ENCODE results near the gene PDLIM7. TPM values are rescaled to one million over a fixed set of nuclear protein-coding genes. Genes with fewer than 3 reads are reported as not detected.
A peak's percentile ranks its signal among the peaks of the same experiment; 100 is the strongest.

Gene PDLIM7
- total and polyA plus RNA-seq, 2 of the 8 experiments (the other 6 are each of a cell fraction or from before 2014, with no cell fraction given): 67.3 to 94.2 TPM

DNA sequence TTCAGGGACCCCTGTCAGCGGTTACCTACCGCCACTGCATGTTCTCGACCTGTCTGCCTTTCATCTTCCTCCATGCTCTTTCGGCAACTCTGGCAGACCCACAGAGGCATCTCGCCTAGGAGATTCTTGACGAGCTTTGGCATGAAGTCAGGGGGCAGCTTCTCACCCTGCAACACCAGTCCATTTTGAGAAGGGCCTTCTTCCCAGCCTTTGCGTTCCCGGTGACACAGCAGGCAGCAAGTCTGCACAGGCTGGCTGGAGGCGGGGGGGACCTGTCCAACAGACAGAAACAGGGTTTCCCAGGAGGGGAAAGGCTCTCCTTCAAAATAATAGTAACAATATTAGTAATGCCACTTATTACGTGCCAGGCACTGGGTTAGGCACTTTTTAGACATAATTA, 41.5 kb upstream of the PDLIM7 start:
- no peak overlapping the region for H3K9ac ChIP-seq (replicated peaks in 1 of 4; ENCODE audit: extremely low read depth in 1 of 4, low read depth in 3 of 4, low read length in 3 of 4)
- 0 out of 7 replicates have a peak, but pooled peaks cover 0 to 3% (median 0%) of the 10 kb centered on the region in 4 experiments for H3K4me1 ChIP-seq (replicated peaks in 1 of 4; ENCODE audit: control insufficient read depth in 3 of 4, insufficient read depth in 4 of 4, low read length in 3 of 4)
- H2BK15ac ChIP-seq (ENCODE audit: low read length): no peak overlapping the region
- H4K8ac ChIP-seq (ENCODE audit: extremely low read depth, insufficient read depth, low read length): no peak overlapping the region
- H4K91ac ChIP-seq (replicated peaks; ENCODE audit: insufficient read length, low read length): no peak overlapping the region
- no peaks in the 10 kb centered on the region for H3K27me3 ChIP-seq (replicated peaks in 1 of 4; ENCODE audit: control insufficient read depth in 3 of 4, extremely low read depth in 1 of 4, insufficient read depth in 3 of 4, low read length in 3 of 4)
- DNase-seq (ENCODE audit: low read depth in 1 of 2, low spot score in 2 of 2): no peak
- H3K79me1 ChIP-seq (ENCODE audit: low read depth, low read length): peaks cover 14% of the 10 kb centered on the region
- peaks cover 5 to 45% (median 22%) of the 10 kb centered on the region in 4 experiments; a peak in 7 of 8 replicates for H3K36me3 ChIP-seq (ENCODE audit: control insufficient read depth in 2 of 4, insufficient read depth in 4 of 4, low read length in 3 of 4)
- H3K23ac ChIP-seq (ENCODE audit: insufficient read length): no peak overlapping the region
- peaks cover 0 to 38% of the 10 kb centered on the region in 2 experiments; a peak in 3 of 4 replicates for H3K79me2 ChIP-seq (ENCODE audit: control insufficient read depth in 1 of 2, insufficient read depth in 2 of 2, low read length in 2 of 2)
- WGBS, 2 experiments (ENCODE audit: extremely low coverage in 1 of 2, insufficient coverage in 1 of 2, insufficient read length in 1 of 2, insufficient replicate concordance in 2 of 2, low coverage in 1 of 2, low lambda C conversion rate in 2 of 2, missing lambda C conversion rate in 1 of 2): 91% methylated on average over 10 of the region's 10 CpGs; no CpG with 5 or more reads in 1 of the 2 experiments
- peaks cover 3 to 19% of the 10 kb centered on the region in 2 experiments for H4K20me1 ChIP-seq (replicated peaks in 1 of 2; ENCODE audit: control insufficient read depth in 1 of 2, insufficient read depth in 2 of 2, low read length in 2 of 2)
- no peak overlapping the region for H2BK12ac ChIP-seq (ENCODE audit: low read depth, low read length)
- no peak overlapping the region for H3K56ac ChIP-seq (replicated peaks; ENCODE audit: insufficient read length, low read depth, low read length)
- no peak overlapping the region for H3K4me2 ChIP-seq (ENCODE audit: insufficient read depth in 1 of 2, low read depth in 2 of 2, low read length in 2 of 2)
- no peak overlapping the region for H2BK120ac ChIP-seq (replicated peaks; ENCODE audit: low read depth, low read length)
- ChIA-PET POLR2A (ENCODE audit: partially characterized antibody) (interaction anchor here (0.8 to 2.3 kb wide), 5 partner anchors 11 to 42 kb away, joined by 4 to 7 read pairs (median 4); partner anchors contain the start of gene PDLIM7), CTCF (ENCODE audit: partially characterized antibody) (interaction anchor here (0.6 to 2.5 kb wide), 6 partner anchors 9 to 672 kb away, joined by 3 to 11 read pairs (median 3); no protein-coding TSS in a partner anchor)
- no peak for FAIRE-seq
- H3K4ac ChIP-seq (replicated peaks; ENCODE audit: insufficient read length, low read depth, low read length): no peak overlapping the region
- H3K27ac ChIP-seq (ENCODE audit: low read depth, low read length): 0 out of 2 replicates have a peak overlapping the region, but pooled peaks have one; percentile 11
- no peak overlapping the region for H3K4me3 ChIP-seq (ENCODE audit: extremely low read depth in 1 of 4, insufficient read depth in 2 of 4, low read depth in 3 of 4, low read length in 4 of 4)
- H2BK20ac ChIP-seq (ENCODE audit: low read length): no peak overlapping the region
- H2BK5ac ChIP-seq (ENCODE audit: low read depth, low read length): no peak overlapping the region
- no peaks in the 10 kb centered on the region for H3K9me3 ChIP-seq (ENCODE audit: insufficient read depth in 2 of 2, low read depth in 1 of 2, low read length in 1 of 2)
- H4K5ac ChIP-seq (ENCODE audit: insufficient read length, low read depth, low read length): no peak overlapping the region
- no peak overlapping the region for H2AK5ac ChIP-seq (ENCODE audit: low read depth, low read length)
- no peaks in the 10 kb centered on the region for H3K23me2 ChIP-seq (ENCODE audit: low read depth, low read length)
- no peak overlapping the region for H2AFZ ChIP-seq (ENCODE audit: low read length)
- no peak overlapping the region for H3K14ac ChIP-seq (ENCODE audit: insufficient read length)
- H3K18ac ChIP-seq (ENCODE audit: extremely low read depth, low read length): no peak overlapping the region
- TF ChIP-seq SP4 (IDR thresholded peaks at IDR 0.05; ENCODE audit: low read length) (no peak), JUND (IDR thresholded peaks at IDR 0.05; ENCODE audit: low read length) (no peak), BCL11A (IDR thresholded peaks at IDR 0.05; ENCODE audit: low read depth in 2 of 2, low read length in 2 of 2) (no peak), EP300 (IDR thresholded peaks at IDR 0.05; ENCODE audit: borderline replicate concordance in 1 of 2, low read depth in 2 of 2, low read length in 2 of 2) (no peak), MAFK (IDR thresholded peaks at IDR 0.05; ENCODE audit: low read depth, low read length) (no peak), SP2 (IDR thresholded peaks at IDR 0.05; ENCODE audit: low read length) (no peak), BACH1 (IDR thresholded peaks at IDR 0.05; ENCODE audit: low read length) (no peak), E2F6 (IDR thresholded peaks at IDR 0.05) (no peak), RFX5 (IDR thresholded peaks at IDR 0.05; ENCODE audit: borderline replicate concordance, low read depth, low read length) (no peak), NRF1 (IDR thresholded peaks at IDR 0.05; ENCODE audit: low read depth, low read length) (no peak), KDM5A (IDR thresholded peaks at IDR 0.05; ENCODE audit: low read length) (no peak), SIRT6 (IDR thresholded peaks at IDR 0.05; ENCODE audit: low read length) (no peak)
- TF ChIP-seq, protein P1, sequence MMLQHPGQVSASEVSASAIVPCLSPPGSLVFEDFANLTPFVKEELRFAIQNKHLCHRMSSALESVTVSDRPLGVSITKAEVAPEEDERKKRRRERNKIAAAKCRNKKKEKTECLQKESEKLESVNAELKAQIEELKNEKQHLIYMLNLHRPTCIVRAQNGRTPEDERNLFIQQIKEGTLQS (IDR thresholded peaks at IDR 0.05; ENCODE audit: insufficient read depth, low read depth, low read length): no peak

All from H1 (cell line).